NCI-H460 (cell line): Measurements from ENCODE around the gene PXMP2. TPM values are rescaled to one million over a fixed set of nuclear protein-coding genes. Genes with fewer than 3 reads are reported as not detected.
"Not testable (repeated sequence)": the region's sequence is repeated elsewhere in the genome, so short reads cannot be mapped to it uniquely, and the experiment has no call there.

Experiments
- DNase-seq: peaks from one replicate; pipeline ENCODE4 v3.0.0-alpha.2; 2016; ENCODE audit warnings: low read depth; ENCODE audit errors: extremely low read depth
- small RNA-seq, 2 experiments: library from RNA; depleted of rRNA; stranded (forward); fragments of <200 nt; gene quantifications; one replicate each; pipeline ENCODE3, GENCODE V24; 2014
- total RNA-seq: library from RNA; depleted of rRNA; stranded (reverse); fragments of >200 nt; shearing (Covaris generic); gene quantifications from 2 replicates; pipeline ENCODE4 v1.2.3, GENCODE V29; 2014; rRNA removed

The PXMP2 gene
- total RNA-seq, 1 experiment from 2014 or later: 22.5 TPM

DNA sequence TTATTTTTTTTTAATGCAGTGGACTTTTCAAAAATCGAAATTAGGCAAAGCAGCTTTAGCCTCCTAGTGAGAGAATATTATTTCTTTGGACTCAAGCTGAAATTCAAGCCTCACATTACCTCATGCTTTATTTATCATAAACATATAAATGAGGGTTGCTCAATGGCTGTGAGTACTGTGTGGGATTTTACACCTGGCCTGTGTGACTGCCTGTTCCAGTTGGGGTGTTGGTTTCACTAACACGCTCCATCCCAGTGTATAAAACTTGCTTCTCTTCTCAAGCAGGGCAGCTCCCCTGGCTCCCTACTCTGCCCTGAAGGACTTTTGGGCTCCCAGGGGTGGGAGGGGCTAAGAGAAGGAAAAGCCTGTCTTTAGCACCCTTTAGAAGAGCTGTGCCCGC is 59.2 kb downstream of the PXMP2 start:
- DNase-seq: no peak

DNA sequence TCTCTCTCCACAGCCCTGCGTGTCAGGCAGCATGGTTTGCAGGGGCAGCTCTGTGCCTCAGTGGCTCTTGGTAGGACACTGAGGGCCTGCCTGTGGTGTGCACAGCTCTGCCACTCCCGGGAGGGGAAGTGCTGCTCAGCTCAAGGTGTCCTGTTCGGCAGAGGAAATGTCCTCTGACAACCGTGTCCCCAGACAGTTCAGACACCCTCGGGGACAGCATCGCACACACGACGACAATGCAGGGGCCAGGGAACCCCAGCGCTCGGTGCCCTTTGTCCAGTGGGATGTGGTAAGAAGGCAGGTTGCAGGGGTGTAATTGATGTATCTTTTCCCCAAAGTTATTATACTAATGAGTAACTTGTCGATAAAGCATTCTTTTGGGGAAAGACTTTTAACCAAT is 60.0 kb downstream of the PXMP2 start:
- no peak for DNase-seq

DNA sequence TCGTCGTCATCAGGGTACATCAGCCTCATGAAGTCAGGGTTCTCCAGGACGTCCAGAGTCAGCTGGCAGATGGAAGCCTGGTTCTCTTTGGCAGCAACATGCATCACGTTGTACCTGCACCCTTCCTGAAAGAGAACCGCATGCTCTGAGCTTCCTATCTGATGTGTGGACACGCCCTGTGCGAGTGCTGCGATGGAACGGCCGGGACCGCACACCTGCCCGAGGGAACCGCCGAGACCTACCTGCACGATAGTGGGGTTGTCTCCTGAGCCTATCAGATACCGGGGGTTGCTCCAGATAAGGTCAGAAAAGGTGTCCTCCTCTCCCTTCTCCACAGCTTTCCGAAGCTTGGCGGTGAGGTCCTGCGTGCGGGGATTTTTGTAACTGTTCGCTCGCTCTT is 60.5 kb downstream of the PXMP2 start:
- no peak for DNase-seq

DNA sequence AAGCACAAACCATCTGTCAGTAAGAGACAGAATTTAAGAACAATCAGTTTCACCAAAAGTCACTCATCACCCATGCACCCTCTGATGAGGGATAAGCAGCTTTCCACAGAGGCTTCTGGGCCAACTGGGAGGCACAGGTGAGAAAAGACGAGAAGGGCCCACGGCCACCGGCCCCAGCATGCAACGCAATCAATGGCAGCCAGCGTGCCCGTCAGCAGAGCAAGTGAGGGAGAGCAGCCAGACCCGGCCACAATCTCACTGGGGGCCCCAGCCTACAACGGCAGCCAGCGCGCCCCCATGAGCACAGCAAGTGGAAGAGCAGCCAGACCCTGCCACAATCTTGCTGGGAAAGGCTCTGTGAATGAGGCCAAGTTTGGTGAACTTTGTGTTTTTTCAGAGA is 60.9 kb downstream of the PXMP2 start:
- DNase-seq: no peak

DNA sequence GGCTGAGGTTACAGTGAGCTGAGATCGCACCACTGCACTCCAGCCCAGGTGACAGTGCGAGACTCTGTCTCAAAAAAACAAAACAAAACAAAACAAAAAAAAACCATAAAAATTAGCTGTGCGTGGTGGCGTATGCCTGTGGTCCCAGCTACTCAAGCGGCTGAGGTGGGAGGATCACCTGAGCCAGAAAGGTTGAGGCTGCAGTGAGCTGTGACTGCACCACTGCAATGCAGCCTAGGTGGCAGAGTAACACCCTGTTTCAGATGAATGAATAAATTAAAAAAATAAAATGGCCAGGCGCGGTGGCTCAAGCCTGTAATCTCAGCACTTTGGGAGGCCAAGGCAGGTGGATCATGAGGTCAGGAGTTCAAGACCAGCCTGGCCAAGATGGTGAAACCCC is 66.3 kb downstream of the PXMP2 start:
- DNase-seq: not testable (repeated sequence)

DNA sequence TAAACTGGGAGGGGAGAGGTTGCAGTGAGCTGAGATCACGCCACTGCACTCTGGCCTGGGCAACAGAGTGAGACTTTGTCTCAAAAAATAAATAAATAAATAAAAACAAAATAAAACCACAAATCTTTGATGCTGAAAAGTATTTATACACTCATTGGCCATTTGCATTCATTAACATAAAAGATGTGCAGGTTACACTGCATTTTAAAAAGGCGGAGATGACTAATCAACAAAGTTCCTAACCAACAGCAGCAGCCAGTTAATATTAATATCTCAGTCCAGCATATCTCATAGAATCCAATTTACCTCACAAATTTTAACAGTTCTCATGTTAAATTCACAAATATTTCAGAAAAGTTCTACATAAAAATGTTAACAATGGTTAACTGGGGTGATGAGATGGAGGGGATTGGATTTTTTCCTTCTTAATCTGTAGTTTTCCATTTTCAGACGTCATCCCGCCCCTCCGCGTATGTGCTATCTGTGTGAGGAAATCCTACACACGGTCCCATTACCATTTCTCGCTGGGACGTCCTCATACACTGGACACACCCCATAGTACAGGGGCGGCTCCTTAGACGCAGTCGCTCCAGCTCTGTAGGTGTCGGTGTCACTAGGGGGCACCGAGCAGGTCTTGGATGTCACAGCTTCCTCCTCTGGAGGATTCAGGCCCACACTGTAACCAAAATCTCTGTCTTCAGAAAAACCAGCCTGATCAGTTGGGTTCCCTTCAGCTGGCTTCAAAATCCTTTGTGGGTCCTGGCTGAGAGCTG is 67.0 kb downstream of the PXMP2 start:
- no peak for DNase-seq

Small RNA genes within 50 kb of the gene (small RNA-seq; reads per million reads assigned to genes)
- 0.02 to 0.06 reads per million in 2 experiments for gene RNA5SP379

Other genes starting within 250 kb of the PXMP2 start
- gene FBRSL1, start 197.4 kb upstream of the PXMP2 start, total RNA-seq: 18.2 and 26.6 TPM in 2 replicates
- not detected in 2 replicates for gene LRCOL1, start 77.0 kb upstream of the PXMP2 start, total RNA-seq
- not detected in 2 replicates for gene P2RX2, start 68.8 kb upstream of the PXMP2 start, total RNA-seq
- gene POLE, start 245 bp upstream of the PXMP2 start, total RNA-seq: 23.6 and 25.6 TPM in 2 replicates
- 72.9 and 91.2 TPM in 2 replicates for gene PGAM5, start 23.3 kb downstream of the PXMP2 start, total RNA-seq
- gene ANKLE2, start 74.2 kb downstream of the PXMP2 start, total RNA-seq: 39.1 and 39.4 TPM in 2 replicates
- gene GOLGA3, start 141.3 kb downstream of the PXMP2 start, total RNA-seq: 45.3 and 47.5 TPM in 2 replicates
- gene CHFR, start 200.0 kb downstream of the PXMP2 start, total RNA-seq: 17.3 and 20.7 TPM in 2 replicates